Lower leg skin (tissue), 4 donors: ENCODE measurements around the gene TLE4. TPM values are rescaled to one million over a fixed set of nuclear protein-coding genes. Genes with fewer than 3 reads are reported as not detected.

Experiments
- DNase-seq, 2 donors: peaks; one replicate each; pipeline ENCODE4 v3.0.0-alpha.2; 2019; ENCODE audit warnings: low spot score in 2 of 2
- H3K4me3 ChIP-seq: fragments of 200-600 bp; sonication (generic); 2 replicates; pipeline ENCODE4 v1.5.1; 2017; ENCODE audit warnings: mild to moderate bottlenecking, low read depth; ENCODE audit not compliant: poor library complexity, severe bottlenecking
- POLR2A ChIP-seq, 2 donors: fragments of 450-650 bp; IDR thresholded peaks; one replicate each; pipeline ENCODE4 v1.6.1; 2016 to 2017; ENCODE audit warnings: antibody characterized with exemption in 2 of 2, mild to moderate bottlenecking in 1 of 2, moderate library complexity in 1 of 2
- WGBS, 2 donors: methylation state at CpG; one replicate each; pipeline ENCODE4 v1.1.5; 2018; 5-methylcytosine and 5-hydroxymethylcytosine counted together
- intact Hi-C: fragments of 100-400 bp; cut with DNase I; formaldehyde crosslinking; loops from one replicate; pipeline ENCODE4 v1.15.0; 2023; ENCODE audit warnings: low total_unique reads
- total RNA-seq, 4 donors: library from RNA; depleted of rRNA; stranded (reverse); fragments of >200 nt; gene quantifications; one replicate each; pipeline ENCODE4 v1.1.0, GENCODE V29; 2016
- TF ChIP-seq, protein P1 (sequence below), 3 donors: fragments of 450-650 bp; IDR thresholded peaks; one replicate each; pipeline ENCODE4 v1.5.1; 2016; ENCODE audit warnings: antibody characterized with exemption in 3 of 3, mild to moderate bottlenecking in 3 of 3, moderate library complexity in 2 of 3

TLE4 gene
- total RNA-seq, 4 donors from 2014 or later = 46.8 to 97.9 (median 54.1) TPM

GRCh38 chr9:79688363-79688762, 116.6 kb downstream of the TLE4 start:
- no peak for DNase-seq
- WGBS, 2 donors = 53% methylated on average over 4 of the region's 4 CpGs
- TF ChIP-seq POLR2A (IDR thresholded peaks at IDR 0.05) = no peak
- TF ChIP-seq, protein P1, sequence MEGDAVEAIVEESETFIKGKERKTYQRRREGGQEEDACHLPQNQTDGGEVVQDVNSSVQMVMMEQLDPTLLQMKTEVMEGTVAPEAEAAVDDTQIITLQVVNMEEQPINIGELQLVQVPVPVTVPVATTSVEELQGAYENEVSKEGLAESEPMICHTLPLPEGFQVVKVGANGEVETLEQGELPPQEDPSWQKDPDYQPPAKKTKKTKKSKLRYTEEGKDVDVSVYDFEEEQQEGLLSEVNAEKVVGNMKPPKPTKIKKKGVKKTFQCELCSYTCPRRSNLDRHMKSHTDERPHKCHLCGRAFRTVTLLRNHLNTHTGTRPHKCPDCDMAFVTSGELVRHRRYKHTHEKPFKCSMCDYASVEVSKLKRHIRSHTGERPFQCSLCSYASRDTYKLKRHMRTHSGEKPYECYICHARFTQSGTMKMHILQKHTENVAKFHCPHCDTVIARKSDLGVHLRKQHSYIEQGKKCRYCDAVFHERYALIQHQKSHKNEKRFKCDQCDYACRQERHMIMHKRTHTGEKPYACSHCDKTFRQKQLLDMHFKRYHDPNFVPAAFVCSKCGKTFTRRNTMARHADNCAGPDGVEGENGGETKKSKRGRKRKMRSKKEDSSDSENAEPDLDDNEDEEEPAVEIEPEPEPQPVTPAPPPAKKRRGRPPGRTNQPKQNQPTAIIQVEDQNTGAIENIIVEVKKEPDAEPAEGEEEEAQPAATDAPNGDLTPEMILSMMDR (IDR thresholded peaks at IDR 0.05) = no peak
- H3K4me3 ChIP-seq = no peak overlapping the region
- intact Hi-C loops = no loop called here

GRCh38 chr9:79689576-79689975, 117.8 kb downstream of the TLE4 start:
- no peak for TF ChIP-seq POLR2A (IDR thresholded peaks at IDR 0.05)
- TF ChIP-seq, protein P1 (IDR thresholded peaks at IDR 0.05) = no peak
- intact Hi-C loops = no loop called here
- no peak for DNase-seq
- 87 to 95% methylated on average over 4 of the region's 4 CpGs for WGBS, 2 donors
- no peak overlapping the region for H3K4me3 ChIP-seq

DNA sequence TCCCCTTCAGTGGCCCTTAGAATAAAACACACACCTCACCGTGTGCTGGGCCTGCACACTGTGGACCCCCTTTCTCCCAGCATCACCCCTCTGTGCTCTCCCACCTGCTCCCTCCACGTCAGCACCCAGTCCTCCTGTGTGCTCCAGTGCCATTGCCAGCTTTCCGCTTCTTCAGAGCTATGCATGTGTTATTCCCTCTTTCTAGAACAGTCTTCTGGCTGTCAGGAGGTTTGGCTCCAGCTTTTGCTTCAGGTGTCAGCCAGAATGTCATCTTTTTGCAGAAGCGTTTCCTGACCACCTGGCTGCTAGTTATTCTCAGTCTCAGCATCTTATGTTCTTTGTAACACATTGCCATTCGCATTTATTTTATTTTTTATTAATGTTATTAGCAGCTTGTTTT, 119.7 kb downstream of the TLE4 start:
- intact Hi-C loops = no loop called here
- no peak for DNase-seq
- WGBS, 2 donors = 96 to 98% methylated on average over 5 of the region's 5 CpGs
- H3K4me3 ChIP-seq = no peak overlapping the region
- TF ChIP-seq, protein P1 (IDR thresholded peaks at IDR 0.05) = no peak
- no peak for TF ChIP-seq POLR2A (IDR thresholded peaks at IDR 0.05)

GRCh38 chr9:79692857-79693571, 121.2 kb downstream of the TLE4 start:
- H3K4me3 ChIP-seq = no peak overlapping the region
- no peak for TF ChIP-seq POLR2A (IDR thresholded peaks at IDR 0.05)
- TF ChIP-seq, protein P1 (IDR thresholded peaks at IDR 0.05) = no peak
- no peak for DNase-seq
- intact Hi-C loops = no loop called here
- 69 to 73% methylated on average over 7 of the region's 7 CpGs for WGBS, 2 donors

DNA sequence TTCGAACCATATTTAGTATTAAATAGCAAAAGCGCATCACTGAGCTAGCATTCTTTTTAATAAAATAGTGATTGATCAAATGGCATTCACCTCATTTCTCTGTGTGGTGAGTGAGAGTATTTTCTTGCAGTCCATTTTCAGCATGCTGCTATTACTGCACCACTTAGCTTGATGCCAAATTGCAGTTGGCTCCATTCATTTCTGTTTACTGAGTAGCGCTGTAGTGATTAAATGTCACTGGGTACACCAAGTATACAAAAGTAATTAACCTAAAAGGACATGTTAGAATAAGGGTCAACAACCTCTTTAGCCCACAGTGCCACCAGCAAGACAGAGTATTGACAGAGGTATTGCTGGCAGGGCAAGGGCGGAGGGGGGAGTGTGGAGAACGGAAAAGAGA, 122.0 kb downstream of the TLE4 start:
- DNase-seq = no peak
- no peak overlapping the region for H3K4me3 ChIP-seq
- intact Hi-C loops = no loop called here
- no peak for TF ChIP-seq POLR2A (IDR thresholded peaks at IDR 0.05)
- TF ChIP-seq, protein P1 (IDR thresholded peaks at IDR 0.05) = no peak
- WGBS, 2 donors = 87 to 92% methylated on average over 5 of the region's 5 CpGs

GRCh38 chr9:79694208-79694607, 122.4 kb downstream of the TLE4 start:
- no peak for DNase-seq
- TF ChIP-seq POLR2A (IDR thresholded peaks at IDR 0.05) = no peak
- TF ChIP-seq, protein P1 (IDR thresholded peaks at IDR 0.05) = no peak
- no peak overlapping the region for H3K4me3 ChIP-seq
- WGBS, 2 donors = 45 to 61% methylated on average over 2 of the region's 2 CpGs
- intact Hi-C loops = no loop called here
